AG20443 (cell line): ENCODE measurements around the gene SFRP5.
A peak's percentile ranks its signal among the peaks of the same experiment; 100 is the strongest.

Experiments
- DNase-seq: peaks from one replicate; pipeline ENCODE4 v3.0.0; 2012; ENCODE audit warnings: low spot score, mixed read lengths

Gene SFRP5

GRCh38 chr10:97785731-97786130 lies 13.9 kb upstream of the SFRP5 start:
- DNase-seq = no peak

GRCh38 chr10:97785231-97785630 lies 13.4 kb upstream of the SFRP5 start:
- no peak for DNase-seq

DNA sequence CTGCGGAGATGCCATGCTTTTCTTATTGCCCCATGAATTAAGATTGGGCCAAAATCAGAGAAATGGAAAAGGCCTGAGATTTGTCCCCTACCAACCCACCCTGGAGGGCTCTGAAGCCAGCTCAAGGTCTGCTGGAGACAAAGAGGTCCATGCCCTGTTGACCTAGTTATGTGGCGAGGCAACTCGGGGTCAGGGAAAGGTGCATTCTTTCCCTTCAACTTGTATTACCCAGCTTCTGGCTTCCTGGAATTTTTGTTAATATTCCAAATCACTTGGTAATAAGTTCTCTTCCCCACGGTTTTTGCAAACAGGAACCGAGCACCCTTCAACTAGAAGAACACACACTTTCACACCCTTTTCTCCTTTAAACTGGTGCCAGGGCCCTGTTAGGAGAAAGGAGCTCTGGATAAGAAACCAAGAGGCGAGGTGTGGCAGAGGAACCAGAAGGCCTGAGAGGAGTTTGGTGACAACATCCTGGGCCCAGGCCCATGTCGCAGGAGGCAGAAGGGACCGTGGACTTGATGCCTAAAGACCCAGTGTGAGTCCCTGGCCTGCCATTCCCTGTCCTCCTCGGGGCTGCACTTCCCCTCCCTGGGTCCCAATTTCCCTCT lies 12.5 kb upstream of the SFRP5 start:
- DNase-seq = no peak

DNA sequence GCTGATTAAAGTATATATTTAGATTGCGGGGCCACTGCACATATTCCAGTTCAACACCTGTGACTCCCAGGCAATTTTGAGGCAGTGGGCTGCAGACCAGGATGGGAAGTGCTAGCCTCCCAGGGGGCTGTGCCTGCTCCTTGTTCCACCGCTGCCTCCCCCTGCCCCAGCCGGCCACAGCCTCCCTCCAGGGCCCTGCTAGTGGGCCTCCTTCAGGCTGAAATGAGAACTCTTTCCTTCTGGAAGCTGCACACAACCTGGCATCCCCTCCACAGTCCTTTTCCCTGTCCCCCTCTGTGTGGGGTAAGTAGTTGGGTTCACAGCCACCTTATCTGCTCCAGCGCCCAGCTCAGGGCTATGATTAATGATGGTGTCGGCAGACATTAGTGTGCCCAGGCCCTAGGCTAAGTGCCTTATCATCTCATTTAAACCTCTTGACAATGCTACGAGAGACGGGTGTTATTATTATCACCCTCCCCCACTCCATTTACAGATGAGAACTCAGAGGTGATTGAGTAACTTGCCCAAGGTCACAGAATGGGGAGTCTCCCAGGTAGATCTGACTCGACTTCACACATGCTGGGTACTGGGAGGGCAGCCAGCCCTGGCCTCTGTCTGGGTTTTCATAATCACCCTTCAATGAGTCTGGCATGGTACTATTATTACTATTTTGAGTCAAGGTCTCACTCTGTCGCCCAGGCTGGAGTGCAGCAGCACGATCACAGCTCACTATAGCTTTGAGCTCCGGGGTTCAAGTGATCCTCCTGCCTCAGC lies 10.8 kb upstream of the SFRP5 start:
- DNase-seq = no peak

GRCh38 chr10:97781618-97782331 lies 10.0 kb upstream of the SFRP5 start:
- DNase-seq = no peak

- DNase-seq = no peak
Observed at GRCh38 chr10:97780841-97781617, 9.2 kb upstream of the SFRP5 start.

DNA sequence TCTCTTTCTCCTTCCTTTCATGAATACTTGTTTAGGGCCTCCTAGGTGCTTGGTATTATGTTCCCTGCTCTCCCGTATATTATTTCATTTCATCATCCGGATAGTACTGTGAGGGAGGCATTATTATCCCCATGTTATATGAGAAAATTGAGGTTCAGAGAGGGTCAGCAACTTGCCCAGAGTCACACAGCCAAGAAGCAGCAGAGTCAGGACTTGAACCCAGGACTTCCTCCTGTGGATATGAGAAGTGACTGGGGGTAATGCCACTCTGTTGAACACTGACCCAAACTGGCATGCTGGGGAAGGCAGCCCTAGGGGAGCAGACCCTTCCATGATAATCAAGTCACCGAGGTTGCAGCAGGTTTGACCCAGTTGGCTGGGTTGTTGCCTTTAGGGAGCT lies 8.2 kb upstream of the SFRP5 start:
- DNase-seq = no peak

DNA sequence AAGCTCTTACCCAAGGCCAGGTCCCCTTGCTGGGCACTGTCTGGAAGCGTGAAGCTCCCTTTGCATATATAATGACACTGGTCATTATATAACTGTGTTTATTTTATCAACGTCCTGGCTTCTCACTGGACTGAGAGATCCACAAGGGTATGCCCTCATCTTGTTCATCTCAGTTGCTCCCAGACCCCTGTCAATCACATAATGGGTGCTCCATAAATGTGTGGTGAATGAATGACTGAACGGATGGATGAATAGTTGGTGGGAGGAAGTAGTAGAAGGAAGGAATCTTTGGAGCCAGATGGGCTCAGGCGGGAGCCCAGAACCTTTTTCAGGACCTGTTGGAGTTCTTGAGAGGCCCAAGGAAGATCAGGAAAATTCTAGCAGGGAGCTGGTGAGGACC lies 7.7 kb upstream of the SFRP5 start:
- no peak for DNase-seq

GRCh38 chr10:97778452-97779302 lies 6.9 kb upstream of the SFRP5 start:
- no peak for DNase-seq

- DNase-seq = no peak
Observed at GRCh38 chr10:97777143-97777542, 5.3 kb upstream of the SFRP5 start.

DNA sequence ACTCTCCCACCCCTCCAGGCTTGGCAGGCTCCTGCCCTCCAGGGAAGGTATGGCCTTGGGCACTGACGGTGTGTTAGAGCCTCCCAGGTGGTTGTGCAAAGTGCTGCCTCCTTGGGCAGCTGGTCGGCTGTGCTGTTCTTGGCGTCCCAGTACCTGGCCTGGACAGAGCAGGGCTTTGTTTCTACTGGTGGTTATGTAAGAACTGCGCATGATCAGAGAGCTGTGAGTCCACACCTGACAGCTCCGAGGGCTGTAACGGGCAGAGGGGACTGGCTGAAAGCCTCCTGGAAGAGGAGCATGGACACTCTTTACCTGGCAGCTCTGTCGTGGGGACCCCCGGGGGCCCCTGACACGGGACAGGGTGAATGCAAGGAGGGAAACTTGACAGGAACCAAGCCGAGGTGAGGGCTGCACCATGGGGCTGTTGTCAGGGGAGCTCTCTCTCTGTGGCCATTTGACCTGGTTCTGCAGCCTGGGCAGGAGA lies 3.1 kb upstream of the SFRP5 start:
- DNase-seq = no peak

- no peak for DNase-seq
Observed at GRCh38 chr10:97773096-97773495, 1.3 kb upstream of the SFRP5 start.

DNA sequence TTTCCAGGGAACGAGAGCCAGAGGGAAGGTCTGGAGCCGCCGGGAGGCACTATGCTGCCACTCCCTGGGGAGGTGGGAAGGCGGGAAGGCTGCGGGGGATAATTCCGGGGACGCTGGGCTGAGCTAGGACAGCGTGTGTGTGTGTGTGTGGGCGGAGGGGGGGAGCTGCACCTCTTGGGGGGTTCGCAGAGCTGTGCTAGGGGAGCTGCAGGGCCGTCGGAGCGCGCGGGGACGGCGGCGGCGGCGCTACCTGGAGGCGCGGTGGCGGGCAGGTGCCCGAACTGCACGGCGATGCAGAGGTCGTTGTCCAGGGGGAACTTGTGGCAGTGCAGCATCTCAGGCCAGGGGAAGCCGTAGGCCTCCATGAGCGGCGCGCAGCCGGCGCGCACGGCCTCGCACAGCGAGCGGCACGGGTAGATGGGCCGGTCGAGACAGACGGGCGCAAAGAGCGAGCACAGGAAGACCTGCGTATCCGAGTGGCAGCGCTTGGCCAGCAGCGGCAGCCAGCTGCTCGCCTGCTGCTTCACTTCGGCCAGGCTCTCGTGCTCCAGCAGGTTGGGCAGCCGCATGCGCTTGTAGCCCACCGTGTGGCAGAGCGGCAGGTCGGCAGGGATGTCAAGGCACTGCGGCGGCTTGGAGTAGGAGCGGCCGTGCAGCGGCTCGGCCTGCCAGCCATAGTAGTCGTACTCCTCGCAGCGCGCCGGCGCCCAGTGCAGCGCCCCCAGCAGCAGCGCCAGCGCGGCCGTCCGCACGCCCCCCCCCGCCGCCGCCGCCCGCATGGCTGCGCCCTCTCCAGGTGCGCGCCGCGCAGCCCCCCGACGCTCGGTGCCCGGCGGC lies 526 bp downstream of the SFRP5 start:
- DNase-seq = peak; percentile 63

GRCh38 chr10:97770255-97770654 lies 1.5 kb downstream of the SFRP5 start:
- DNase-seq = no peak

GRCh38 chr10:97768322-97769315 lies 3.2 kb downstream of the SFRP5 start:
- no peak for DNase-seq

GRCh38 chr10:97766996-97767924 lies 4.5 kb downstream of the SFRP5 start:
- no peak for DNase-seq

DNA sequence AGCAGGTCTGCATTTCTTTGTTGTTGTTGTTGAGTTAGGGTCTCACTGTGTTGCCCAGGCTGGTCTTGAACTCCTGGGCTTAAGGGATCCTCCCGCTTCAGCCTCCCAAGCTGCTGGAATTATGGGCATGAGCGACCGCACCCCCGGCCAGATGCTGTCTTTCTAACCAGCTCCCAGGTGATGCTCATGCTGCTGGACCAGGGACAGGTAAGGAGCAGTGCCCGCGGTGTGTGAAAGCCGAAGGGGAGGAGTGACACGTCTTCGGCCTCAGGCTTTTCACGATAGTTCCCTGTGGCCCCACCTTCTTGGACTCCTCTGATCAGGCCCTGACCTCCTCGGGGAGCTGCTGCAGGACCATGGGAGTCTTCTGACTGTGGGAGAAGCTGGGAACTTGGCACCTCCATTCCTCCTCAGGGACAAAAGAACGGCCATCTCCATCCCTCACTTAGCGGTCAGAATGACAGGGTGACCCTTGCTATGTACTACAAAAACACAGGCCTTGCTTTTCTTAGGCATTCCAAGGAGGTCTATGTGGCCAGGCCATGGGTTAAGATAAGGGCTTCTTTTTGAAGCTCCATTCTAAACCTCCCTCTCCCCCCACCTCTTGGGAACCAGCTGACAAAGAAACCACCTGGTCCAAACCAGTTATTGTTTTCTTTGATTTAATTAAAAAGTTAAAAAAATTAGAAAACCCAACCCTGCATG lies 5.5 kb downstream of the SFRP5 start:
- DNase-seq = no peak
